HG03469 (cell line): ENCODE data around the gene EDAR.

Source experiments
- ATAC-seq: cut with Tn5 transposase; IDR thresholded peaks from one replicate; pipeline ENCODE4 v1.9.1; 2021; ENCODE audit warnings: mild to moderate bottlenecking, moderate library complexity, moderate number of reproducible peaks; ENCODE audit not compliant: unreplicated experiment

EDAR gene

DNA sequence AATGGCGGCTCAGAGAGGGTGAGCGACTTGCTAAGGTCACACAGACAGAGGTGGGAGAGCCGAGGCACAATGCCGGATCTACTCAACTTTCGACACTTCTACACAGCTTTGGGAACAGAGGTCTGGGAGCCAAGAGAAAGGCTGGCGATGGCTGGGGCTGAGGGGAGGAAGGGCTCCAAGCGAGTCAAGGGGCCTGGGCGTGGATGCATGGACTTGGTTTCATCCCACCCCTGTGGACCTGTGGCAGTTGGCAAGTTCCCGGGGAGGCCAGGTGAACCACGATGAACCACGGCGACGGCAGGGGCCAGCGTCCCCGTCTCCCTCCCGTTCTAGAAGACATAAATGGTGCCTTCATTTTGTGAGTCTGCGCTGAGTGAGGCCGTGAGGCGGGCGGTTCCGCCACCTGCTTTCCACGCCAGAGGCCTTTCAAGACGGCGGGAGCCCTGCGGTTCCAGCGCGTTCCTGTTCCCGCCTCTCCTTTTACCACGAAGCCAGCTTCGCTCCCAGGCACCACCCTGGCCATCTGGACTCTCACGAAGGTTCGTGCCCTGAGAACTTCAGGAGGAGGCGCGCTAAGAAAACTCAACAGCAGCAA, 46.7 kb downstream of the EDAR start:
- no peak for ATAC-seq

GRCh38 chr2:108941767-108942166, 47.3 kb downstream of the EDAR start:
- no peak for ATAC-seq

DNA sequence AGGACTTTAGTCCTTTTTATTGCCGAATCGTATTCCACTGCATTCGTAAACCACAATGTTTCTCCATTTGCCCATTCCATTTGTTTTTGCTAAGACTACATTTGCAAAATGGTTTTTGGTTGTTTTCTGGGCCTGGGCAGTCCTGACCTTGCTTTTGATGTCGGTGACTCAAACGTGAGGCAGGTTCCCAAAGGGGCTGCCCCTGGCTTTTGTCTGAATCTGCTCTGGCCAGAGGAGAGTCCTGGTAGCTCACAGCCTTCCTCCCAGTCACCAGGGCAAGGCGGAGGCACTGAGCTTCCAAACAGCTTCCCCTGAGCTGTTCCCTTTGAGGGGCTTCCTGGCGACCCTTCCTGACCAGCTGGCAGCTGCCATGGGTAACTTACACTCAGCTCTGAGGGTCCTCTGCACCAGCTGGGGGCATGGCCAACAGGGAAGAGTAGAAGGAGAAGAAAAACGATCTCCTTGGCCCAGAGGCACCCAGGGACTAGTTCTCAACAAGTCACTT, 47.8 kb downstream of the EDAR start:
- ATAC-seq = no peak

DNA sequence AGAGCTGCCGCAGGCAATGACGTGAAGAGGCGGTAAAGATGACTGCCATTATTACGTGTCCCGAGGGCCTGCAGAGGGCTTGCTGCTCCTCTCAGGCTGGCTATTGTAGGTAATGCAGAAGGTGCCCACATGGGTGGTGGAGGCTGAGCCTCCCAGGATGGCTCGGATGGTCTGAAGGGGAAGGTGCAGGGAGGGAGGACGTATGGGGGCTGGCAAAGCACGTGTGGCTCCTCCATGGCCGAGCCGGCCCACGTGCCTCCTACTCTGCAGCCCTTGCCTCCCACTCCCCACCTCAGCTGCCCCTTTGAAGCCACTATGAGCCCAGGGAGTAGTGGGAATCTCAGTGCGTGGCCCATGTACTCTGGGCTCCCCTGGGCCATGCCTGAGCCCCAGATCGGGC, 48.9 kb downstream of the EDAR start:
- ATAC-seq = no peak

DNA sequence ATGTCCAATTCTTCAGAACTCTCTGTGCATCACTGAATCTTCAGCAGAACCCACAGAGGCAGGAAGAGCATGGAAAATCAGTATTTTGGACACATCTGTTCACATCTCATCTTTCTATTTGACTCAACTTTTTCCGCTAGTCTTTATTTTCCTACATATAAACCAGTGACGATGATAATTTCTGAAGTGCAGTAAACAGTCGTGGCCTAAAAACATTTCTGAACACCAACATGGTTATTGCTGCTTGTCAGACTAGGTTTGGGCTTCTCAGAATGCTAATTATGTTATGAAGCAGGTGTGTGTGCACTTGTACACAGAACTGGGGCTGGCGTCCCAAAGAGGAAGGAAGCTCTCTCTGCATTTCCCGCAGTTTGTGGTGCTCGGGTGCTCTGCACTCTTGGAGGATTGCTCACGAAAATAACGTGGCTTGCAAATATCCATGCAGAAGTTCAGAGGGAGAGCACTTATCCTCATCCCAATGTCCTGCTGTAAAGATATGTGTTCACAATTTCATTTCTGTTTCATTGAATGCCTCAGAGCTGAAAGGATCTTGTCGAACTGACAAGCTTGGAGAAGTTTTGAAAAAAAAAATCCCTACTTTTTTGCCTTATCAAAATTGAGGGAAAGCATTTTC, 50.8 kb downstream of the EDAR start:
- ATAC-seq = no peak

- no peak for ATAC-seq
Measured at GRCh38 chr2:108937367-108938017, 51.5 kb downstream of the EDAR start.

DNA sequence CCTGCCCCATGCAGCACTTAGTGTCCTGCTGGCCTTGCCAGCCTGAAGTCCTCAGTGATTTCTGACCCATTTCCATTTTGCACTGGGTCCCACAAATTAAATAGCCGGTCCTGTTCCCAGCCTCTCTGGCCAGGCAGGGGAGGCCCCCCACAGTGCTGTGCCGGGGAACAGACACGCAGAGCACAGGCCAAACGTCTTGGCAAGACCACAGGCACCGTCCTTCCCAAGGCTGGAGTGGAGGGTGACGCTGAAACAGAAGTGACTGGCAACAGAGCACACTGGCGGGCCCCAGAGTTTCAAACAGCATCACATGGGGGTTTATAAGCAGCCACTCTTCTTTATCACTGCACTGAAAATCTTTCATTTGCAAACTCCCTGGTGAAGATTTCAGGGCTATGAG, 52.2 kb downstream of the EDAR start:
- ATAC-seq = no peak

DNA sequence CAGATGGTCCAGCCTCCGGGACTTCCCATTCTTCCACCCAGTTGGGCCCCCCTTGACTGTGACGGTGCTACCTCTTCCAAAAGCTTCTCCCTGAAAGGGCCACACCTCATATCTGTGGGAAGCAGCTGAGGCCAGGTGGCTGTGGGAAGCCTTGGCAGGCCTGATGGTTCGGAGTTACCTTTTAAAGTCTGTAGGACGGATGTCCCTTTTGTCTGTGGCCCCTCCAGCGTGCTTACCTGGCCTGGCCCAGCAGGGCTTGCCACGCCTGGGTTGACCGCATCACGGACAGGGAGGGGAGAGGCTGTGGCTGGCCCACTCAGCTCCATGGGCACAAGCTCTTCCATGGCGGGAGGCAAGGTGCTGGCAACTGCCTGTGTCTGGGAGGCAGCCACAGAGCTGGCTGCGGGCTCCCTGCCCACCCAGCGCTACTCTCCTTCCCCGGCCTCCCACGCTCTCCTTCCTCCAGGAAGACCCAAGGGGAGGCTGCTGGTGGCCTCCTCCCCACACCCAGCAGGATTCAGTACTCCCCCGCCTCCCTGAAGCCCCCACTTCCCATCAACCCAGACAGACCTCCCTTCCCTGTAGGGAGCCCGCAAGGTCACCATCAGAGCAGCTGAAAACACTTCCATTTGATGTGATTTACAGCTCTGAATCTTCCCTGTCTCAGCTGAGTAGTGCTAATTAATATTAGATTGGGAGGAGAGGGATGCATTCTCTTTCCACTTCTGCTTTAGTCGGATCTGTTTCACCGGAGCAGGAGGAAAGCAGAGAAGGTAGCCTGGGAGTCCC, 52.8 kb downstream of the EDAR start:
- no peak for ATAC-seq

DNA sequence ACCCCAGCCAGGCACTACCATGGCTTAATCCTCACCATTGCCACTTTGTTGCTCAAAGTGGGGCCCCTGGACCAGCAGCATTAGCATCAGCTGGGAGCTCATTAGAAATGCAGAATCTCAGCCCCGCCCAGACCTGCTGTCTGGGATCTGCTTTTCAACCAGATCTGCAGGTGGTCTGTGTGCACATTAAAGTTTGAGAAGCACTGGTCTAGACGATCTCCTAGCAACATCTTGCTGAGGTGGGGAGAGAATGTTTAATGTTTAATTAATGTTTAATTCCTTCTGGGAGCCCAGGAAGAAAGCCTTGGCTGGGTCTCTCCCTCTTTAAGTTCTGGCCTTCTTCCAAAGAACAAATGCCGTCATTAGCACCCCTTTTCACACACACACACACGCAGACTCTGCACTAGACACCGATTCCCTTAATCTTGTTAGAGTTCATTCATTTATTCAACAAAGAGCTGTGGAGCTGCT, 53.7 kb downstream of the EDAR start:
- ATAC-seq = no peak

DNA sequence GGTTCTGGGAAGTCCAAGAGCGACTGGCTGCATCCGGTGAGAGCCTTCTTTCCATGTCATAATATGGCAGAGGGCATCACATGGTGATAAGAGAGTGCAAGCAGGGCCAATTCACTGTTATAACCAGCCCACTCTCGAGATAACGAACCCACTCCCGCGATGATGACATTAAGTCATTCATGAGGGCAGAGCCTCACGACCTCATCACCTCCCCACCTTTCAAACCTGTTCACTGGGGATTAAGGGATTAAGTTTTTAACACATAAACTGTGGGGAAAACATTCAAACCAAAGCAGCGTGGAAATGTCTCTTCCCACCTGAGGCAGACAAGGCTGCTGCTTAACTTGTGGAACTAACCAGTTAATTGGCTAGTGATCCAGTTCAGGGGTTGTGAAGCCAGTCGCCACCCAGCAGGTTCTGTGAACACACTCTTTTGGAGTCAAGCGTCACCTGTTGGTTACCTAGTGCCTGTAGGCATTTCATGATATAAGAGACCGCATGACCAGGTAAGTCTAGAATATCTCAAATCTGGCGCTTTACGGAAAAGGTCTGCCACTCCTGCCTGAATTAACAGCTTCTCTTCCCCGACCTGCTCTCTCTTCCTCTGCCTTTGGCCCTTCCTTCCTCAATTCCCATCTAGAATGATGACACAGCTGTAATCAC, 54.3 kb downstream of the EDAR start:
- ATAC-seq = no peak

- ATAC-seq = no peak
Measured at GRCh38 chr2:108934151-108934550, 54.9 kb downstream of the EDAR start.

- ATAC-seq = no peak
Measured at GRCh38 chr2:108933691-108934117, 55.3 kb downstream of the EDAR start.

DNA sequence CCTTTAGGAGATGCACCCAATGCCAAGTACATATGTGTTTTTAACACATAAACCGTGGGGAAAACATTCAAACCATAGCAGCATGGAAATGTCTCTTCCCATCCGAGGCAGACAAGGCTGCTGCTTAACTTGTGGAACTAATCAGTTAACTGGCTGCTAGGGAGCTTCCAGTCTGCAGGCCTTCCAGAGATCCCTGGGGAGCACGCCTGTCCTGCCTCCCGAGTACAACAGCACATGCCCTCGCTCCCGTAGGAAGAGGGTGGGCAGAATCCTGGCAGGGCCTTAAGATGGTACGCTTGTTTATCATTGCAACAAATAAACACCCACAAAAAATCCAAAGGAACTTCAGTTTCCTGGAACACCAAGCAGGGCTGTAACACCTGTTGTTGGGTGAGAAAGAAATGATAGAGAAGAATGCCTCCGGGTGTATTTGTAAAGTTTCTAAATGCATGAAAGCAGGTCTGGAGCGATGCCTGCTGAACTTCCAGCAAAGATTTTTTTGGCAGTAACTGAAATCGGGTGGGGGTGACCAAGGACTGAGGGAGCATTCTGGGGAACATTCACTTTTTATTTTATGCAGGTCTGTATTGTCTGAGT, 56.2 kb downstream of the EDAR start:
- ATAC-seq = no peak

DNA sequence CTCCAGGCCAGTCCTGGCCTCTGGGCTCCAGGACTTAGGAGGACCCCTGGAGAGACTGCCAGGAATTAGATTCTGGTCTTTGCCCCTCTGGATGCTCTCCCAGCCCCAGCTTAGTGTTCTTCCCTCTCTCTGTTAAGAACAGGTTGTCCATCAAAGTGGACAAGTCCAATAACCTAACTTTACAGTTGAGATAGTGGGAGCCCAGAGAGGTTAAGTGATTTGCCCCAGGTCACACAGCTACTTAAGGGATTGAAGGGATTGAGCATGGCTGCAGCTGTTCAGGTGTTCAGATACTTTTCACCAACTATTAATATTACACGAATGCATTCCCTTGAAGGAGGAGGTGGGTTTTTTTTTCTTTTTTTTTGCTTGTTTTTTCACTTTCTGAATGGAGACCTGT, 57.6 kb downstream of the EDAR start:
- no peak for ATAC-seq

DNA sequence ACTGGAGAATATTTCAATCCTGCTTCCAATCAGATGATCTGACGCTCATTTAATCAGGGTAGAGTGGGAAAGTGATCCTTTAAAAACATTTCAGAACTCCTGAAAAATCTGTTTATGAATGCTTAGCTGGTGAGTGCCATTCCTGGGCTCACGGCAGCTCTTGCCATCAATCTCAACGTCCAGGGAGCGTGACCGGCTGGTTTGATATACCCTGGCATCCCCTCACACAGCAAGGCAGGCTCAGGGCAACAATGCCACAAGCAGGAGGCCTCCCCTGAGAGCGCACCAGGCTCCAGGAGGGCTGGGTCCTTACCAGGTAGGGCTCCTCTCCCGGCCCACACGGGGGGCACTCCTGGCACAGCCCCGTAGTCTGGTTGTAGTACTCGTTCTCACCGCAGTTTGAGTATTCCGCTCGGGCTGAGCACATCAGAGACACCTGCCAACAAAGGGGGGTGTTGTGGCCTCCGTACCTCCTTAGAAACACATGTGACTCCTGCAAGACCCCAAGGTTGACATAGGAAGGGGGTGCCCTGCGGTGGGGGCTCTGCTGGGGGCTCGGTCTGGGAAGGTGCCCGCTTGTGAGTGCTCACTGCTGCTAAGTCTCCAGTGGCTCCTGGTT, 59.1 kb downstream of the EDAR start:
- ATAC-seq = no peak

DNA sequence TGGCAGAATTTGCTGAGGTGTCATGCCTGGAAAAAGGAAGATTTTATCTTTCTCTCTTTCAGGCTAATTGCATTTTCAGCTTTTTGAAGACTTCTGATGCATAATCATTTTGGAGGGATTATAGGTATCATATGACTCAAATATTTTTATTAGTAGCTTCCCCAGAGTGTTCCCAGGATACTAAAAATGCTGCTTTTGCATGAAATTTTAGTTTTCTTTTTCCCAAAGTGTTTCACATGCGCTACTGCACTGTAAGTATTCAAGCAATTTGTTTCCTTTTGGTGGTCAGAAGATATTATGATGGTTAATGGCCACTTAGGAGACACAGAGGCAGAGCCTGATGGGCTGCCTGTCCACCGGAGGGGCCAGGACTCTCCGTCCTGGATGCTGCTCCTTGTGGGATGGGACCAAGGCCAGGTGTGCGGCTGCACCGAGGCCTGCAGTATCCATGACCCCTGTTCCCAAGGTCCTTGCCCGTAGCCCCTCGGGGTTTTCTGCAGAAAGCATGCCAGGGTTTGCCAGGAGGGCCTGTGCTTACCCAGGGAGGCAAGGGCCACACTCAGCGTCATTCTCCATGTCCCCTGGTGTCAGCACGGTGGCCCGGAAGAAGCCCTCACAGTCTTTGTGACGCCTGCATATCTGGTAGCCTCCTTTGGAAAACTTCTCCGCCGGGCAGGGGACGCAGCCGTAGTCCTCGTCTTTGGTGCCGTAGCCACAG, 60.2 kb downstream of the EDAR start:
- no peak for ATAC-seq

DNA sequence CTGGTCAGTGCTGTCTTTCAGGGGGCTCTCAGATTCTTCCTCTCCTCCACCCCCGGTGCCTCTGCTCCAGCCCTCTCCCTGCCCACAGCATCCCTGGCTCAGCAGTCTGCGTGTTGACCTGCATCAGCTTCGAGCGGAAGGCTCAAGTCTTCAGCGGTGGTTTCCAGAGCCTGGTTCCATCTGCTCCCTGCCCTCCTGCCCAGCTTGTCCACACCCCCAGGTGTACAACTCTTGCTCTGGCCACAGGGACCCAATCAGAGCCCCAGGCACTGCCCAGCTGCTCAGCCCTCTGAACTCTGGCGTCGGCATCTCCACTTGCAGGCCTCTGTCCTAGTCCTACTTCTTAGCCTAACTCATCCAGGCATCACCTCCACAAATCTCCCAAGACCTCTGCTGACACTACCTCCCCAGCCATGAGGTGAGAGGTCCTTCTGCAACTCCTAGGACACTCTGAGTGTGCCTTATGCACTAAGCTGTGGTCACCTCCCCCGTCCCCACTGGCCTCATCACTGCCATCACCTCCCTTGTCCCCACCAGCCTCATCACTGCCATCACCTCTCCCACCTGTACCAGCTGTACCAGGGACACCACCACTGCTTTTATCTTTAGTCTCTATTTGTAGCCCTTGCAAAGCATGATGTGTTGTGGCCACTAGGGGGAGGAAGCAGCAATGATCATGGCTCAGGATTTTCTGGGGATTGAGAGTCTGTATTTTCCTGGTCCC, 60.9 kb downstream of the EDAR start:
- no peak for ATAC-seq

DNA sequence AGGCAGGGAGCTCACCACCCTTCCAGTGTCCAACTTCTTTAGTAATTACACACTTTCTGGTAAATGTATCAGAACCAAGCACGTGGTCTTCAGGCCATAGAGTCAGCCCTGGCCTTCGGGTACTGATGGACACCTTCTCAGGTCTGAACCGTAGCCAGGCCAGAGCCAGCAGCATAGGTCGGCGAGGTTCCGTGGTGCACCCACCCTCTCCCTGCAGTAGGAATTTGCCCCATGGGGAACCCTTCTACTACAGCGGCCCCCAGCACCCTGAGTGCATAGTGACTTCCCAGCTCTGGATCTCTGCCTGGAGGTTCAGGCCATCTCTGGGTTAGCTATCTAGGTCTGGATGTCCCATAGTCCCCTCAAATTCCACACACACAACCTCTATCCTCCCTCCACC, 61.6 kb downstream of the EDAR start:
- ATAC-seq = no peak
